ENCODE data around the gene SPATA6. TPM values are rescaled to one million over a fixed set of nuclear protein-coding genes. Genes with fewer than 3 reads are reported as not detected.
A peak's percentile ranks its signal among the peaks of the same experiment; 100 is the strongest.

The SPATA6 gene
- polyA plus RNA-seq, 3 donors, result 7.4 to 8.0 (median 7.8) TPM

GRCh38 chr1:48430832-48431231 lies 41.2 kb downstream of the SPATA6 start:
- Histone ChIP-seq H3K79me2 (ENCODE audit: insufficient read depth, low read length) (no peaks in the 10 kb centered on the region), H3K36me3 (replicated peaks in 1 of 2; ENCODE audit: control insufficient read depth in 1 of 2, insufficient read depth in 2 of 2, low read length in 2 of 2) (no peaks in the 10 kb centered on the region), H3K27me3 (ENCODE audit: control insufficient read depth in 2 of 2, insufficient read depth in 2 of 2, low read length in 2 of 2) (no peaks in the 10 kb centered on the region), H3K9me3 (replicated peaks in 1 of 2; ENCODE audit: control insufficient read depth in 1 of 2, insufficient read depth in 1 of 2, low read length in 2 of 2) (peaks cover 8% of the 10 kb centered on the region in 2 donors), H3K9ac (ENCODE audit: insufficient read depth, low read length, poor library complexity, severe bottlenecking) (no peak overlapping the region), H3K4me3 (replicated peaks in 1 of 3; ENCODE audit: low read depth in 2 of 3, low read length in 3 of 3) (no peak overlapping the region), H3K4me1 (ENCODE audit: control insufficient read depth in 1 of 2, insufficient read depth in 2 of 2, low read length in 2 of 2) (no peaks in the 10 kb centered on the region), H3K27ac (ENCODE audit: low read depth in 1 of 2, low read length in 2 of 2) (no peak overlapping the region), H2AFZ (ENCODE audit: insufficient read depth, low read depth, low read length, poor library complexity, severe bottlenecking) (no peak overlapping the region), H3K4me2 (replicated peaks; ENCODE audit: extremely low read depth, low read length, poor library complexity, severe bottlenecking) (no peak overlapping the region), H4K20me1 (ENCODE audit: insufficient read depth, low read length) (no peaks in the 10 kb centered on the region)
- TF ChIP-seq, protein P1, sequence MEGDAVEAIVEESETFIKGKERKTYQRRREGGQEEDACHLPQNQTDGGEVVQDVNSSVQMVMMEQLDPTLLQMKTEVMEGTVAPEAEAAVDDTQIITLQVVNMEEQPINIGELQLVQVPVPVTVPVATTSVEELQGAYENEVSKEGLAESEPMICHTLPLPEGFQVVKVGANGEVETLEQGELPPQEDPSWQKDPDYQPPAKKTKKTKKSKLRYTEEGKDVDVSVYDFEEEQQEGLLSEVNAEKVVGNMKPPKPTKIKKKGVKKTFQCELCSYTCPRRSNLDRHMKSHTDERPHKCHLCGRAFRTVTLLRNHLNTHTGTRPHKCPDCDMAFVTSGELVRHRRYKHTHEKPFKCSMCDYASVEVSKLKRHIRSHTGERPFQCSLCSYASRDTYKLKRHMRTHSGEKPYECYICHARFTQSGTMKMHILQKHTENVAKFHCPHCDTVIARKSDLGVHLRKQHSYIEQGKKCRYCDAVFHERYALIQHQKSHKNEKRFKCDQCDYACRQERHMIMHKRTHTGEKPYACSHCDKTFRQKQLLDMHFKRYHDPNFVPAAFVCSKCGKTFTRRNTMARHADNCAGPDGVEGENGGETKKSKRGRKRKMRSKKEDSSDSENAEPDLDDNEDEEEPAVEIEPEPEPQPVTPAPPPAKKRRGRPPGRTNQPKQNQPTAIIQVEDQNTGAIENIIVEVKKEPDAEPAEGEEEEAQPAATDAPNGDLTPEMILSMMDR (IDR thresholded peaks at IDR 0.05), result no peak
- H3K4me1 Mint-ChIP-seq, result no peaks in the 10 kb centered on the region
- H3K9me3 Mint-ChIP-seq, result peaks cover 5 to 18% (median 12%) of the 10 kb centered on the region in 7 donors
- WGBS (ENCODE audit: insufficient coverage), result no CpG with 5 or more reads among the region's 1 CpG
- intact Hi-C loops (cut with micrococcal nuclease), result no loop called here
- no peak overlapping the region for H3K4me3 Mint-ChIP-seq
- no peaks in the 10 kb centered on the region for H3K27me3 Mint-ChIP-seq (ENCODE audit: low read depth in 3 of 3)
- peaks cover 0 to 2% of the 10 kb centered on the region in 2 donors for H3K36me3 Mint-ChIP-seq
- no peak for DNase-seq
- no peak overlapping the region for H3K27ac Mint-ChIP-seq

DNA sequence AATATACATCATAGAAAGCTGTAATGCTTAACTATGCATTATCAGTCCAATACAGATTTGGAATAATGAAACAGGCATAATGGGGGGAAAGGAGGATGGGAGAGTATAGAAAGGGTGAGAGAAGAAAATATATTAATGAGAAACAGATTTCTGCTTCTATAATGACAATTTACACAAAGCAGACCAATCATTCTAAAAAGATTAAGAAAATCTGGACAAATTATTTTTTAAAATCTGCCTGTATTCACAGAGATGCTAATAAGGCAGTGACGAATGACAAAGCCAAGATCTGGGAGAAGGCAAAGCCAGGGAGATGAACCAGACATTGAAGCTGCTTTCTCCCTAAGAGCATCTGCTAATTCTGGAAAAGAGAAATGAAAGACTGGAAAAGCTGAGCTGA lies 50.0 kb downstream of the SPATA6 start:
- H3K4me3 ChIP-seq (replicated peaks in 1 of 3; ENCODE audit: low read depth in 2 of 3, low read length in 3 of 3), result no peak overlapping the region
- Mint-ChIP-seq H3K9me3 (peaks cover 0 to 3% (median 2%) of the 10 kb centered on the region in 7 donors), H3K4me3 (no peak overlapping the region), H3K27me3 (ENCODE audit: low read depth in 3 of 3) (peaks cover 0 to 1% (median 0%) of the 10 kb centered on the region in 3 donors), H3K36me3 (no peaks in the 10 kb centered on the region), H3K4me1 (no peaks in the 10 kb centered on the region), H3K27ac (peak overlapping the region in 1 of 7 donors; percentile 50)
- no peaks in the 10 kb centered on the region for H4K20me1 ChIP-seq (ENCODE audit: insufficient read depth, low read length)
- no peak for DNase-seq
- no CpG with 5 or more reads among the region's 1 CpG for WGBS (ENCODE audit: insufficient coverage)
- H3K9ac ChIP-seq (ENCODE audit: insufficient read depth, low read length, poor library complexity, severe bottlenecking), result no peak overlapping the region
- TF ChIP-seq, protein P1 (IDR thresholded peaks at IDR 0.05), result no peak
- H3K79me2 ChIP-seq (ENCODE audit: insufficient read depth, low read length), result no peaks in the 10 kb centered on the region
- no peaks in the 10 kb centered on the region for H3K36me3 ChIP-seq (replicated peaks in 1 of 2; ENCODE audit: control insufficient read depth in 1 of 2, insufficient read depth in 2 of 2, low read length in 2 of 2)
- H3K9me3 ChIP-seq (replicated peaks in 1 of 2; ENCODE audit: control insufficient read depth in 1 of 2, insufficient read depth in 1 of 2, low read length in 2 of 2), result no peaks in the 10 kb centered on the region
- H3K4me2 ChIP-seq (replicated peaks; ENCODE audit: extremely low read depth, low read length, poor library complexity, severe bottlenecking), result no peak overlapping the region
- no peak overlapping the region for H3K27ac ChIP-seq (ENCODE audit: low read depth in 1 of 2, low read length in 2 of 2)
- no peaks in the 10 kb centered on the region for H3K4me1 ChIP-seq (ENCODE audit: control insufficient read depth in 1 of 2, insufficient read depth in 2 of 2, low read length in 2 of 2)
- intact Hi-C loops (cut with micrococcal nuclease), result no loop called here
- H3K27me3 ChIP-seq (ENCODE audit: control insufficient read depth in 2 of 2, insufficient read depth in 2 of 2, low read length in 2 of 2), result no peaks in the 10 kb centered on the region
- H2AFZ ChIP-seq (ENCODE audit: insufficient read depth, low read depth, low read length, poor library complexity, severe bottlenecking), result no peak overlapping the region

Measured in CD14-positive monocyte (primary cell).